Skeletal muscle satellite cell (primary cell): Measurements from ENCODE around the gene MPZL1.

ENCODE experiments used
- H3K27me3 ChIP-seq: 2 replicates; pipeline ENCODE4 v1.7.0; 2013; ENCODE audit warnings: low read length; ENCODE audit not compliant: control insufficient read depth, insufficient read depth
- H3K36me3 ChIP-seq: 2 replicates; pipeline ENCODE4 v1.7.0; 2013; ENCODE audit warnings: mild to moderate bottlenecking, control low read depth, low read length; ENCODE audit not compliant: insufficient read depth
- H3K4me1 ChIP-seq: 2 replicates; pipeline ENCODE4 v1.7.0; 2013; ENCODE audit warnings: low read length; ENCODE audit not compliant: control insufficient read depth, insufficient read depth
- H3K4me2 ChIP-seq: 2 replicates; pipeline ENCODE4 v1.7.0; 2013; ENCODE audit warnings: mild to moderate bottlenecking, low read length
- H3K4me3 ChIP-seq: 2 replicates; pipeline ENCODE4 v1.7.0; 2013; ENCODE audit warnings: low read length
- H3K9ac ChIP-seq: 2 replicates; pipeline ENCODE4 v1.7.0; 2013; ENCODE audit warnings: mild to moderate bottlenecking, low read depth, low read length, moderate library complexity
- H3K9me3 ChIP-seq: replicated peaks from 2 replicates; pipeline ENCODE4 v1.7.0; 2013; ENCODE audit warnings: mild to moderate bottlenecking, control low read depth, low read length

The MPZL1 gene

DNA sequence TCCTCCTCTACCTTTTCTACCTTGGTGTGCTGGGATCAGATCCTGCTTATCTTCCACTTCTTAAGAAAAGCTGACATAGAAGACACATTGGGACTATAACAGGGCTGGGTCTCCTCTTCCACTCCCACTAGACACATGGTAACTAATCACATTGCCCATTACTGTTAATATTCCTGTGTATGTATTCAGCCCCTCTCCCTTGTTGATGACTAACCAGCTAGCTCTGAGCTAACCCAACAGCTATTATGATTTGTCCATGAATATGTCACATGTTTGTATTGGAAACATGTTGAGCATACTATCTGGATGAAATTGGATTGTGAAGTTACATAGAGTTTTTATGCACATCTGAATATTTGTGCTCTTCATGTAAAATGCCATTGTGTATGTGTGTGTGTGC lies 52.9 kb downstream of the MPZL1 start:
- no peaks in the 10 kb centered on the region for H3K9me3 ChIP-seq

DNA sequence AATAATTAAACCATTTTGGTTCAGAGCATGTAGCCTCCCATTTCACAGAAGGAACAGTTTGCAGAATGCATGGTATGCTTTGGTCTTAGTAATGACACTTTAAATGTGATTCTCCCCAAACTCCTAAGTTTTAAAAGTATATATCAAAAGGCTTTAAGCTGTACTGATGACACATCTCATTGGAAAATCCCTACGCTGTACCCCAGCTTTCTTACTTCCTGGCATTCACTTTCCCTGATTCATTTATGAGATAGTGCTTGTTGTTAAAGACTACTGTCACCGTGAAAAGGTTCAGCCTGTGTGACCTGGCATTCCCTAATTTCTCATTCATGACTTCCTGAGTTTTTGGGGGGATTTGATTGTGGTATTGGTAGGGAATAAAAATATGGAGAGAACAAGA lies 53.4 kb downstream of the MPZL1 start:
- peaks cover 10% of the 10 kb centered on the region for H3K4me1 ChIP-seq
- no peak overlapping the region for H3K9ac ChIP-seq
- peaks cover 45% of the 10 kb centered on the region for H3K36me3 ChIP-seq
- H3K9me3 ChIP-seq, result no peaks in the 10 kb centered on the region
- no peaks in the 10 kb centered on the region for H3K27me3 ChIP-seq
- H3K4me3 ChIP-seq, result no peak overlapping the region
- H3K4me2 ChIP-seq, result no peak overlapping the region

More for the DNA sequence above, 52.9 kb downstream of the MPZL1 start:
- H3K9ac ChIP-seq, result no peak overlapping the region
- H3K36me3 ChIP-seq, result peaks cover 48% of the 10 kb centered on the region
- H3K4me2 ChIP-seq, result no peak overlapping the region
- H3K4me1 ChIP-seq, result peaks cover 10% of the 10 kb centered on the region
- H3K27me3 ChIP-seq, result no peaks in the 10 kb centered on the region
- no peak overlapping the region for H3K4me3 ChIP-seq

DNA sequence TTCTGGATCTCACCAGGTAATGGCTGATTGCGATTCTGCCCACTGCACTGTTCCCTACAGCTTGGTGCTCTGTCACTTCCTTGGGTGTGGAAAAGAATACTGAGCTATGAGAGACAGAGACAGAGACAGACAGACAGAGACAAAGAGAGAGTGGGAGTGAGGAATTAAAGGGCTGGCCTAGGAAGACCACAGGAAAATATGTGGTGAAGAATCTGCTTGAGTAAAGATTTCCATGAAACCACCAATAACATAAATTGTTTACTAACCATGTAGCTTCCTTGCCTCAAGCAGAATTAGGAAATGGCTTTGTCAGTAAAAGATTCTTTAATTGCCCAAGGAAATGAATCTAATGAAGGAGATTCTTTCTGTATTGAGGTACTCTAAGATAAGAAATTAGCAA lies 54.4 kb downstream of the MPZL1 start:
- Histone ChIP-seq H3K4me3 (no peak overlapping the region), H3K4me2 (no peak overlapping the region), H3K36me3 (peaks cover 45% of the 10 kb centered on the region), H3K9ac (no peak overlapping the region), H3K9me3 (no peaks in the 10 kb centered on the region), H3K27me3 (no peaks in the 10 kb centered on the region), H3K4me1 (peaks cover 10% of the 10 kb centered on the region)

DNA sequence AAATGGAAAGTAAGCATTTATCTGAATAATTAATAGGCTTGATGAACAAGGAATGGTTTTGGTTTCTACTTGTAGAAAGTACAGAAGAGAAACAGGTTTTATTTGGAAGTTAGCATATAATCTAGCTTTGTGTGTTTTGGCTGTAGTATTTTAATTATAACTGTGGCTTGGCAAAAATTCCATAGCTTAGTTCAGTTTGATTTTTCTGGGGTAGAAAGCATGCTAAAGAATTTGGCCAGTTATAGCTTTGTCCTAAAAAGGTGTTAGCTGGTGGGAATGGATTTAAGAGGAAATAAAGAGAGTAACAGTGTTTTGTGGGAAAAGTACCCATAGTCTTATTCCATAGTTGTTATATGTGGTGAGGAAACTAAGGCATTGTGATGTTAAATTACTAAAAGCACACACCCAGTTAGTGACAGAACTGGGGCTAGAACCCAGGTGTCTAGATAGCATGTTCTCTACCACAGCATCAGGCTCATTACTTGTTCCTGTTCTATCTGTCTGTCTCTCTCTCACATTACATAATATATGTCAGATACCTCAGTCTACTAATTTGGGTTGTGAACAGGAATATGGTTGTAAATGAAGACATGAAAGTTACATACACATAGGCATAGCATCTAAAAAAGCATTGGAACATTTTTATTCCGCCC lies 55.0 kb downstream of the MPZL1 start:
- Histone ChIP-seq H3K4me1 (peaks cover 10% of the 10 kb centered on the region), H3K4me2 (no peak overlapping the region), H3K36me3 (peaks cover 43% of the 10 kb centered on the region)

DNA sequence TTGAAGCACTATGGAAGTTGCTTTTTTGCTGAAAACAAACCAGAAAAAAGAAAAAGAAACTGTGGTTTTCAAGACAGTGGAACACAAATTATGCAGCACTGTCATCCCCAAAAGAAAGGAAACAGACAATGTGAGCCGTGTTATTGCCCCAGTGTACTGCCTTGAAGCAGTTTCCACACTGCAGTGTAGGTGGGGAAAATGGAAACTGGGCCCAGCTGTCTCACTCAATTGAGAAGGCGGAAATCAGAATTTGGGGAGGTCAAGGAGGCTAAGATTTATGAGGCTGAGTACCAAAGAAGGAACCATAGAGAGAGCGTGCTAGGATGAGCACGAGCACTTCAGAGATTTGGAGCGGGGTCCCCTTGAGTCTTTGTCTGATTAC lies 55.5 kb downstream of the MPZL1 start:
- Histone ChIP-seq H3K9ac (no peak overlapping the region), H3K36me3 (peaks cover 38% of the 10 kb centered on the region), H3K4me3 (no peak overlapping the region), H3K4me1 (peaks cover 10% of the 10 kb centered on the region), H3K27me3 (no peaks in the 10 kb centered on the region), H3K4me2 (no peak overlapping the region), H3K9me3 (no peaks in the 10 kb centered on the region)

More for the DNA sequence above, 55.0 kb downstream of the MPZL1 start:
- no peak overlapping the region for H3K4me3 ChIP-seq
- H3K9ac ChIP-seq, result no peak overlapping the region
- H3K9me3 ChIP-seq, result no peaks in the 10 kb centered on the region
- H3K27me3 ChIP-seq, result no peaks in the 10 kb centered on the region

DNA sequence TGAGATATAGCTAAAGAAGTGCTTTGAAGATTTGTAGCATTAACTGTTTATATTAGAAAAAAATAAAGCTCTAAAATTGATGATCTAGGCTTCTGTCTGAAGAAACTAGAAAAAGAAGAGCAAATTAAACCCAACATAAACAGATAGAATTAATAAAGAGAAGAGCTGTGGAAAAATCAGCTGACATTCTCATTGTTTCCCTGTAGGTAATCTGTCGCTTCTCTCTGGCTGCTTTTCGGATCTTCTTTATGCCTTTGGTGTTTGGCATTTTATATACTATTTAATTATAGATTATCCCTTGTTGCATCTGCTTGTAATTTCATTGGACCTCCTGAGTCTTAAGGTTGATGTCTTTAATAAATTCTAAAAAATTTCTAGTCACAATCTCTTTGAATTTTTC lies 59.8 kb downstream of the MPZL1 start:
- peaks cover 26% of the 10 kb centered on the region for H3K36me3 ChIP-seq
- no peaks in the 10 kb centered on the region for H3K9me3 ChIP-seq
- H3K4me1 ChIP-seq, result no peaks in the 10 kb centered on the region
- no peak overlapping the region for H3K9ac ChIP-seq
- H3K27me3 ChIP-seq, result no peaks in the 10 kb centered on the region
- H3K4me2 ChIP-seq, result no peak overlapping the region
- H3K4me3 ChIP-seq, result no peak overlapping the region

DNA sequence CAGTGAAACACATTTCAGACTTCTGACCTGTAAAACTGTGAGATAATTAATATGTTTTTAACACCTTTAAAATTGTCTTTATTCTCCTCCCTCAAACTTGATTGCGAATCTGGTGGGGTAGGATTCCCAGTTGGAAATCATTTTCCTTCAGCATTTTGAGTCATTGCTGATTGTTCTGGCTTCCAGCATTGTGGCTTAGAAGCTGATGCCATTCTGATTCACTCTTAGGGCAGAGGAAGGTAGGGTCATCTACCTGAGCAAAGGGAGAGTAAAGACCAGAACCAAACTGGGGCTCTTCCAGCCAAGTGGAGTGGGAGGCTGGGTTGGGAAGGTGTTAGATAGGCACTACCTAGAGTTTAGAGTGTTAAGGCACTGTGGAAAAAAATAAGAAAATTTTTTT lies 61.2 kb downstream of the MPZL1 start:
- H3K4me1 ChIP-seq, result no peaks in the 10 kb centered on the region
- H3K27me3 ChIP-seq, result no peaks in the 10 kb centered on the region
- peaks cover 19% of the 10 kb centered on the region for H3K36me3 ChIP-seq
- no peak overlapping the region for H3K4me2 ChIP-seq
- H3K4me3 ChIP-seq, result no peak overlapping the region
- H3K9ac ChIP-seq, result no peak overlapping the region
- no peaks in the 10 kb centered on the region for H3K9me3 ChIP-seq

DNA sequence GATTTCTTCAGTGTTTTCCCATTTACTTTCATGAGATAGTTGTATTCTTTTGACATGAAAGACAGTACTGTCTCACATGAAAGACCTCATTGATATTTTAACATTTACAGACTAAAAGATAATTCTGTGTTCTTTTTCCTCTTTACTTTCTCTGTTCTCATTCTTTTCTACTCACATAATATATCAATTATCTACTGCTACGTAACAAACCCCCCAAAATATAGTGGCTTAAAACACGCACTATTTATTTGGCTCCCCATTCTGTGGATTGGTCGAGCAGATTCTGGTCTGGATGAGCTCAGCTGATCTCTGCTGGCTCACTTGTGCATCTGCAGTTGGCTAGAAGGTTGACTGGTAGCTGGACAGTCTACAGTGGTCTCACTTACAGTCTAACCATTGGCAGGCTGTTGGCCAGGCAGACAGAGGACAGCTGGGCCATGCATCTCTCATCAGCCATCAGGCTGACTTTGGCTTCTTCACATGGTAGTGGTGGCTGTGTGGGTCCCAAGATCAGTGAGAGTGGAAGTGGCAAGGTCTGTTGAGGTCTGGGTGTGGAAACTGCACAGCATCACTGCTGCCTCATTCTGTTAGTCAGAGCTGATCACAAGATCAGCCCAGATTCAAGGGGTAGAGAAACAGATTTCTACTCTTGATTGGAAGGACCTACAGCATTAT lies 63.2 kb downstream of the MPZL1 start:
- H3K4me1 ChIP-seq, result peaks cover 11% of the 10 kb centered on the region
- H3K4me3 ChIP-seq, result no peak overlapping the region
- no peak overlapping the region for H3K4me2 ChIP-seq
- no peaks in the 10 kb centered on the region for H3K9me3 ChIP-seq
- no peaks in the 10 kb centered on the region for H3K27me3 ChIP-seq
- H3K36me3 ChIP-seq, result peaks cover 34% of the 10 kb centered on the region
- no peak overlapping the region for H3K9ac ChIP-seq

DNA sequence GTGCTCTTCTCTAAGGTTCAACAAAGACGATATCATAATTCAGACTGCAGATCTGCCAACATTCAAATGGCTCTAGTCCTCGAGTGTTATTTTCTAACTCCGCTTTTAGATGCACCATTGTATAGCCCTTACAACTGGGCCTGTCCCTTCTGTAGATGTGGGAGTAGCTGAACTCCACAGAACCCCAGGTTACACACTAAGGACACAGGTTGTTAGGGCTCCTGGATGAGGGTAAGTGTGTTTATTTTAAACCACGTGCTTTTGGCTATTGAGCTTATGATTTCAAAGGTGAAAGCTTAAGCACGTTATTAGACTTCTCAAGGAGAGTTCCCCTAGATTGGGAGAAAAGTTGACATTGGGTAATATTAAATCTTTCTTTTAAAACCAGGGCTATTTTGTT lies 64.7 kb downstream of the MPZL1 start:
- Histone ChIP-seq H3K27me3 (no peaks in the 10 kb centered on the region), H3K4me1 (peaks cover 22% of the 10 kb centered on the region), H3K9ac (no peak overlapping the region), H3K9me3 (no peaks in the 10 kb centered on the region), H3K36me3 (peaks cover 45% of the 10 kb centered on the region), H3K4me3 (no peak overlapping the region), H3K4me2 (no peak overlapping the region)

DNA sequence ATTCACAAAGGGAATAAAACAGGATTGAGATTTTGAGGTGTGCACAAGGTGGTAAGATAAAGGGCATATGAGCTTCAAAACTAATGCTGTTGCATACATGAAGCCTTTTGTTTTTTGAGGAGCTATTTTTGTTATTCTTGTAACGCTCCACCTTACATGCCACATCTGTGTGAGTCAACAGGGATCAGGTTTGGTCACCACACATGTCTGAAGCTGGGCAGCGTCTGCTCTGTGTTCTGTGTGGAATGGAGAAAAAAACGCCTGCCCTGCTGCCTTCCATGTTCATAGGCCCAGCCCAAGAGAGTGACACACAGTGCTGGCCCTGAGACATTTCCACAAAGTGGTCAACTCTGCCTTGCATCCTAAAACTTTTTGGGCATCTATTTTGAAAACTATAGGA lies 67.7 kb downstream of the MPZL1 start:
- H3K27me3 ChIP-seq, result no peaks in the 10 kb centered on the region
- no peak overlapping the region for H3K4me2 ChIP-seq
- H3K4me1 ChIP-seq, result peaks cover 33% of the 10 kb centered on the region
- H3K9ac ChIP-seq, result no peak overlapping the region
- peaks cover 33% of the 10 kb centered on the region for H3K36me3 ChIP-seq
- H3K9me3 ChIP-seq, result no peaks in the 10 kb centered on the region
- H3K4me3 ChIP-seq, result no peak overlapping the region

DNA sequence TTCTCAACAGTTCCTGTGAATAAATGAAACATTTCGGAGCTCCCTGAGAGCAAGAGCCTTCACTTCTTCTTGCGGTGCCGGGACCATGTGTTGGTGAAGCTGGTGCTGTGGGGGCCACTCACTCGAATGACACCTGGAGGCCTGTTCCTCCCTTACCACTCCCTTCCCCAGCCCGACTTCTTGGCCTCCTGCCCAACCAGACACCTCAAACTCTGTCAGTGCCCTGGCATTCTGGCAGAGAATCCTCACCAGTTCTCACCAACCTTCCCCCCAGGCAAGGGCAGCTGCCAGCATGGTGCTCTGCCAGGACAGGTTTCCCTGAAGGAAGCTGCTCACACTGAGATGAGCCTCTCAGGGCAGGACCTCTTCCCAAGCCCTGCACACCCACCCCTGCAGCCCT lies 68.3 kb downstream of the MPZL1 start:
- Histone ChIP-seq H3K9ac (no peak overlapping the region), H3K4me3 (no peak overlapping the region), H3K9me3 (no peaks in the 10 kb centered on the region), H3K4me1 (peaks cover 33% of the 10 kb centered on the region), H3K36me3 (peaks cover 32% of the 10 kb centered on the region), H3K4me2 (no peak overlapping the region), H3K27me3 (no peaks in the 10 kb centered on the region)
